Stimulated activated naive CD8-positive, alpha-beta T cell treated with anti-CD3 and anti-CD28 coated beads, Interleukin-15, amount 100 ng/mL, for 72 hours (primary cell): ENCODE results near the gene SLC38A2.

Experiments used
- ATAC-seq: fragments of 150-1000 bp; cut with Tn5 transposase; 2 replicates; pipeline ENCODE4 v1.10.0; 2021; ENCODE audit warnings: mild to moderate bottlenecking, moderate library complexity
- DNase-seq, 2 donors: peaks; one replicate each; pipeline ENCODE4 v3.0.0; 2021 to 2022
- H3K27ac Mint-ChIP-seq, 2 donors: one replicate each; pipeline ENCODE4 v1.8.0; 2022; ENCODE audit warnings: mild to moderate bottlenecking in 2 of 2, mixed read lengths in 2 of 2, moderate library complexity in 2 of 2
- H3K27me3 Mint-ChIP-seq: one replicate; pipeline ENCODE4 v1.8.0; 2022; ENCODE audit warnings: mixed read lengths
- H3K4me1 Mint-ChIP-seq: one replicate; pipeline ENCODE4 v1.8.0; 2022; ENCODE audit warnings: mild to moderate bottlenecking, mixed read lengths
- H3K4me3 Mint-ChIP-seq, 2 donors: one replicate each; pipeline ENCODE4 v1.8.0; 2022; ENCODE audit warnings: mild to moderate bottlenecking in 2 of 2, mixed read lengths in 2 of 2, moderate library complexity in 1 of 2
- H3K9me3 Mint-ChIP-seq, 2 donors: one replicate each; pipeline ENCODE4 v1.8.0; 2022; ENCODE audit warnings: mixed read lengths in 2 of 2

Gene SLC38A2

GRCh38 chr12:46372544-46373300, at the start of gene SLC38A2:
SLC38A2 (minus strand) TSS chr12:46372773; CDS start chr12:46371293, 1,480 bp downstream.
- Mint-ChIP-seq H3K9me3 (peaks cover 0 to 7% of the 10 kb centered on the region in 2 donors), H3K4me3 (peak within 1 kb of the TSS; percentile 97 to 98), H3K27ac (peak within 1 kb of the TSS; percentile 100), H3K27me3 (no peaks in the 10 kb centered on the region), H3K4me1 (peaks cover 70% of the 10 kb centered on the region)
- ATAC-seq (peak; percentile 85), DNase-seq (peak; percentile 95)

GRCh38 chr12:46419675-46420074, 47.1 kb upstream of the SLC38A2 start:
- H3K4me3 Mint-ChIP-seq = no peak overlapping the region
- no peaks in the 10 kb centered on the region for H3K27me3 Mint-ChIP-seq
- H3K27ac Mint-ChIP-seq = no peak overlapping the region
- H3K9me3 Mint-ChIP-seq = peaks cover 9 to 13% of the 10 kb centered on the region in 2 donors
- no peaks in the 10 kb centered on the region for H3K4me1 Mint-ChIP-seq
- ATAC-seq (no peak), DNase-seq (no peak)

- ATAC-seq = no peak
- Mint-ChIP-seq H3K4me1 (no peaks in the 10 kb centered on the region), H3K27ac (no peak overlapping the region), H3K27me3 (no peaks in the 10 kb centered on the region), H3K4me3 (no peak overlapping the region), H3K9me3 (peaks cover 8 to 9% of the 10 kb centered on the region in 2 donors)
- DNase-seq = no peak
These were observed 43.0 kb upstream of the SLC38A2 start for GRCh38 chr12:46415552-46415951.

GRCh38 chr12:46414591-46415268, 42.2 kb upstream of the SLC38A2 start:
- no peaks in the 10 kb centered on the region for H3K27me3 Mint-ChIP-seq
- H3K4me3 Mint-ChIP-seq = no peak overlapping the region

DNA sequence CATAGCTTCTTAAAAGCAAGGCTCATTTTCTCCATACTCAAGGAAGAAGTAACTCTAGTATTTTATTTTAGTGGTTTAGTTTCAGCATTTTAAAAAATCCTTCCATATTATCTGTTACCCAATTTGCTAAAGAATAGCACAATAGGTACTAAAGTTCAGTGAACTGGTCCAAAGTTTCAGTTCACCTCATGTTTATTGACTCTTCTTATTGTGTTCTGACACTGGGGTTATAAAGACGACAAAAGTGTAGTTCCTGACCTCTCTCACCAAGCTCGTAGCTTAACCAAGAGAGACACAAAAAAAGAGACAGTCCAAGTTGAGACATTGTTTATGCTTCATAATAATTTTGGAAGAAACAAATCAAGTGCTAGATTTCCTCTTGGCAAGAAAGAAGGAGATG, 40.8 kb upstream of the SLC38A2 start:
- Mint-ChIP-seq H3K4me1 (peaks cover 5% of the 10 kb centered on the region), H3K4me3 (no peak overlapping the region), H3K27me3 (no peaks in the 10 kb centered on the region), H3K27ac (no peak overlapping the region), H3K9me3 (no peaks in the 10 kb centered on the region)
- DNase-seq (no peak), ATAC-seq (no peak)

More at GRCh38 chr12:46414591-46415268, 42.2 kb upstream of the SLC38A2 start:
- DNase-seq (no peak), ATAC-seq (no peak)
- Mint-ChIP-seq H3K4me1 (no peaks in the 10 kb centered on the region), H3K27ac (no peak overlapping the region), H3K9me3 (peaks cover 5% of the 10 kb centered on the region in 2 donors)

DNA sequence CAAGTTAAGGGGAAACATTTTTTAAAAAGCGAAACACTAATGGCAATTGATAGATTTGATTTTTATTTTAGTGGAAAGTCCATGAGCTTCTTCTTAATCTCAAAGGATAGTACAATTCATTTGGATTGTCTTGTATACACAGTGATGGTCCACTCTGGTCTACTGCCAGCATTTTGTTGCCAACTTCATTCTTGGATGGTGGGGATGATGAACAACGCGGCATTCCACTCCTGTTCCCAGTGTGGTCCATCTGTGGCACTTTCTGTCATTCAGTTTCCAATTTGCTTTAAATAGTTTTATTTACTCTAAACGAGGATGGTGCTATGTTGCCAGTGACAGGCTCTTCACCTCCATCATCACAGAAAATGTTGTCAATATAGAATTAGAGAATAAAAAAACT, 40.3 kb upstream of the SLC38A2 start:
- DNase-seq = no peak
- H3K27ac Mint-ChIP-seq = no peak overlapping the region
- H3K27me3 Mint-ChIP-seq = no peaks in the 10 kb centered on the region
- ATAC-seq = no peak
- peaks cover 10% of the 10 kb centered on the region for H3K4me1 Mint-ChIP-seq
- no peak overlapping the region for H3K4me3 Mint-ChIP-seq
- no peaks in the 10 kb centered on the region for H3K9me3 Mint-ChIP-seq

GRCh38 chr12:46410495-46410894, 37.9 kb upstream of the SLC38A2 start:
- no peaks in the 10 kb centered on the region for H3K27me3 Mint-ChIP-seq
- DNase-seq (no peak), ATAC-seq (no peak)
- H3K4me3 Mint-ChIP-seq = no peak overlapping the region
- H3K27ac Mint-ChIP-seq = no peak overlapping the region
- H3K4me1 Mint-ChIP-seq = peaks cover 31% of the 10 kb centered on the region
- peaks cover 3 to 4% of the 10 kb centered on the region in 2 donors for H3K9me3 Mint-ChIP-seq

GRCh38 chr12:46409974-46410373, 37.4 kb upstream of the SLC38A2 start:
- Mint-ChIP-seq H3K4me1 (peaks cover 35% of the 10 kb centered on the region), H3K9me3 (peaks cover 5 to 7% of the 10 kb centered on the region in 2 donors), H3K4me3 (no peak overlapping the region), H3K27me3 (no peaks in the 10 kb centered on the region), H3K27ac (no peak overlapping the region)
- DNase-seq (no peak), ATAC-seq (no peak)

GRCh38 chr12:46409342-46409741, 36.8 kb upstream of the SLC38A2 start:
- H3K4me3 Mint-ChIP-seq = no peak overlapping the region
- DNase-seq = no peak
- ATAC-seq = no peak
- H3K27ac Mint-ChIP-seq = no peak overlapping the region
- no peaks in the 10 kb centered on the region for H3K27me3 Mint-ChIP-seq
- H3K9me3 Mint-ChIP-seq = peaks cover 5 to 7% of the 10 kb centered on the region in 2 donors
- peaks cover 41% of the 10 kb centered on the region for H3K4me1 Mint-ChIP-seq

DNA sequence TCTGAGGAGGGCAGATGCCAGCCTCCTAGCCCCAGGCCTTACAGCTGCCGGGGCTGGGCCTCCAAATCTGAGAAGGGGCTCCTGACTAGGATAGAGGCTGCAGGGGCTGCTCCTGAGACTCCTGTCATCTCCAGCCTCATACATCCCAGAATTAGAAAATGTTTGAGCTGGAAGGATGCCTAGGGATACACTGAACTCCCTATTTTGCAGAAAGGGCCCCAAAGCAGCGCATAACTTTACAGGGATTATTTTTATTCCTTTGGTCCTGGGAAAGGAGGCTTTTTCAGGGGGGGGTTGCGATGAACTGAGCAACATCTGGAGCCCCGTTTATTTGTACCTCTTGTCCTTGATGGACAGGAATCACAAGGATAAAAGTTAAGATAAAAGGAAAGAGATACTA, 35.9 kb upstream of the SLC38A2 start:
- H3K27me3 Mint-ChIP-seq = no peaks in the 10 kb centered on the region
- H3K27ac Mint-ChIP-seq = peak overlapping the region in 1 of 2 donors; percentile 4
- ATAC-seq = no peak
- peaks cover 50% of the 10 kb centered on the region for H3K4me1 Mint-ChIP-seq
- no peak for DNase-seq
- peaks cover 5 to 7% of the 10 kb centered on the region in 2 donors for H3K9me3 Mint-ChIP-seq
- H3K4me3 Mint-ChIP-seq = no peak overlapping the region

DNA sequence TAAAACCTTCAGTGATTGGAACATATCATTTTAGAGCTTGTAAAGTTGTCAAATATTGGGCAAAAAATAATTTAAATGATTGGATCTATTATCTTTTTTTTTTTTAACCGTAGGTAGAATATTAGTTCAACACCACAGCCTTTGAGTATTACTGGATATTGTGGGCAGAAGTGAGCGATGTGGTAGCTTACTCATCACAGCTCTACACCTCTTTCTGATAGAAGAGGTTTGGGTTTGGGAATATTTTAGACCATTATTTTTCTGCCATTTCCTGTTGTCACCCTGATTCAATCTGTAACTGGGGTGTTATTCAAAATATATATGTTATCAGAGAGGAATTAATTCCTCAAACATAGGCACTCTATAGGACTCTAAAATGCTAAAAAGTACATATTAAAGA, 34.8 kb upstream of the SLC38A2 start:
- peak overlapping the region in 1 of 2 donors; percentile 57 for H3K4me3 Mint-ChIP-seq
- peaks cover 5 to 7% of the 10 kb centered on the region in 2 donors for H3K9me3 Mint-ChIP-seq
- peaks cover 61% of the 10 kb centered on the region for H3K4me1 Mint-ChIP-seq
- H3K27ac Mint-ChIP-seq = no peak overlapping the region
- peak; percentile 93 for ATAC-seq
- no peaks in the 10 kb centered on the region for H3K27me3 Mint-ChIP-seq
- DNase-seq = peak in 1 of 2 donors; percentile 30

DNA sequence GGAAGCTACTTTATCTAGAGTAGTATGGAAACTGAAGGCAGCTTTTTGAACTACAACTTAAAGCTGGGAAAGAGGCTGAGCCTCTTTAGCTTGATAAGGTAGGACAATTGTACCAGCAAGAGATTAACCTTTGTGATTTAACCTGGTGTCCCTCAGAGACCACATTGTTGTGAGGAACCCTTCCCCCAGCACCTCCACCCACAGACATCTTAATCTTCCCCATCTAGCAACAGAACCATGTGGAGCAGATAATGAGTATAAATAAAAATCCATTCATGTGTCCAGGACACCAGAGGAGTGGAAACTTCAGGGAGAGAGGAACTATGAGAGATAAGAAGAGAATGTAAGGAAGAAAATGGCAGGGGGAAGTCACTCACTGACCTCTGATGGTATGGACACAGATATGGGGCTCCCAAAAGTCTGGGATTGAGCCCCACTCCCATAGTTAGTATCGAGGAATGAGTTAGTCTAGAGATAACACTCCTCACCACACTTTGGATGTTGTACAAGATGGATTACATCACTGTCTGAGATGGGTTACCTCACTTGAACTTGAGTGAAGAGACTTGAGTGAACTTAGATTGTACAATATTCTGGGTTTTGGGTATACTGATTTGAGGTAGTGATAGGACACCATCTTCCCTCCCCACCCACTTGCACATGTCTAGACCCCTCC, 33.9 kb upstream of the SLC38A2 start:
- H3K9me3 Mint-ChIP-seq = peaks cover 5 to 7% of the 10 kb centered on the region in 2 donors
- H3K27ac Mint-ChIP-seq = peak overlapping the region in 1 of 2 donors; percentile 9
- ATAC-seq = no peak
- no peak for DNase-seq
- peak overlapping the region in 1 of 2 donors; percentile 27 for H3K4me3 Mint-ChIP-seq
- no peaks in the 10 kb centered on the region for H3K27me3 Mint-ChIP-seq
- peaks cover 66% of the 10 kb centered on the region for H3K4me1 Mint-ChIP-seq

GRCh38 chr12:46404733-46405132, 32.2 kb upstream of the SLC38A2 start:
- H3K4me1 Mint-ChIP-seq = peaks cover 80% of the 10 kb centered on the region
- no peaks in the 10 kb centered on the region for H3K27me3 Mint-ChIP-seq
- H3K27ac Mint-ChIP-seq = peak overlapping the region in 1 of 2 donors; percentile 14
- H3K4me3 Mint-ChIP-seq = no peak overlapping the region
- peaks cover 7 to 9% of the 10 kb centered on the region in 2 donors for H3K9me3 Mint-ChIP-seq
- ATAC-seq = no peak
- DNase-seq = no peak

DNA sequence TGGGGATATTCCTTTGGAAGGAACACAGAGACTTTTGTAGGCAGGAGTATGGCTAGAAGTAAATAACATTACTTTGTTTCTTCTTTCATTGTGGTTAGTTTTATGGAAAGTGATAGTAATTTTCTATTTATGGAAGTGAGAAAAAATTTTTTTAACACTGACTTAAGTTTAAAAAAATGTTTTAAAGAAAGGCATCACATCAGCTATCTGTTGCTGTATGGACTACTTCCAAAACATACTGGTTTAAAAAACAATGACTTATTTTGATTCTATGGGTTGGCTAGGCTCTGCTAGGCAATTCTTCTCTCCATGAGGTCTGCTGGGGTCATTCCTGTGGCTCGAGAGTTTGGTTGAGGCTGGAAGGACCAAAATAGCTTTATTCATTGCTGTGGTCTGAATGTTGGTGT, 31.7 kb upstream of the SLC38A2 start:
- H3K27ac Mint-ChIP-seq = no peak overlapping the region
- H3K4me1 Mint-ChIP-seq = peaks cover 85% of the 10 kb centered on the region
- ATAC-seq (no peak), DNase-seq (no peak)
- no peak overlapping the region for H3K4me3 Mint-ChIP-seq
- peaks cover 12 to 14% of the 10 kb centered on the region in 2 donors for H3K9me3 Mint-ChIP-seq
- no peaks in the 10 kb centered on the region for H3K27me3 Mint-ChIP-seq

- Mint-ChIP-seq H3K27ac (no peak overlapping the region), H3K27me3 (no peaks in the 10 kb centered on the region), H3K4me1 (peaks cover 89% of the 10 kb centered on the region), H3K9me3 (peaks cover 13 to 19% of the 10 kb centered on the region in 2 donors), H3K4me3 (no peak overlapping the region)
- no peak for ATAC-seq
- no peak for DNase-seq
These were observed 31.1 kb upstream of the SLC38A2 start for GRCh38 chr12:46403719-46404070.
